NCI-H1048 (cell line): ENCODE results near the gene NTM.

Experiments
- DNase-seq: peaks from one replicate; lab custom pipeline; 2025; lab: John Stamatoyannopoulos, UW

The NTM gene

GRCh38 chr11:131824771-131825170, 454.4 kb downstream of the NTM start:
- no peak for DNase-seq

GRCh38 chr11:131827430-131827829, 457.0 kb downstream of the NTM start:
- no peak for DNase-seq

GRCh38 chr11:131829725-131830124, 459.3 kb downstream of the NTM start:
- no peak for DNase-seq

GRCh38 chr11:131832079-131832478, 461.7 kb downstream of the NTM start:
- no peak for DNase-seq

GRCh38 chr11:131833366-131833765, 463.0 kb downstream of the NTM start:
- DNase-seq, result no peak

GRCh38 chr11:131837562-131837961, 467.1 kb downstream of the NTM start:
- DNase-seq, result no peak

- DNase-seq, result no peak
These were observed 467.6 kb downstream of the NTM start for GRCh38 chr11:131838016-131838415.

GRCh38 chr11:131839326-131839725, 468.9 kb downstream of the NTM start:
- DNase-seq, result no peak

GRCh38 chr11:131840545-131840944, 470.1 kb downstream of the NTM start:
- no peak for DNase-seq

- no peak for DNase-seq
These were observed 470.6 kb downstream of the NTM start for GRCh38 chr11:131841028-131841427.

- DNase-seq, result no peak
These were observed 471.7 kb downstream of the NTM start for GRCh38 chr11:131841925-131842635.

- no peak for DNase-seq
These were observed 474.8 kb downstream of the NTM start for GRCh38 chr11:131845255-131845654.

- DNase-seq, result no peak
These were observed 479.1 kb downstream of the NTM start for GRCh38 chr11:131849485-131849884.

- no peak for DNase-seq
These were observed 480.1 kb downstream of the NTM start for GRCh38 chr11:131850507-131850906.

- DNase-seq, result no peak
These were observed 481.7 kb downstream of the NTM start for GRCh38 chr11:131851964-131852755.

GRCh38 chr11:131852757-131853156, 482.3 kb downstream of the NTM start:
- DNase-seq, result no peak

- DNase-seq, result no peak
These were observed 484.0 kb downstream of the NTM start for GRCh38 chr11:131854391-131854790.

GRCh38 chr11:131855320-131855719, 484.9 kb downstream of the NTM start:
- no peak for DNase-seq

GRCh38 chr11:131857246-131857645, 486.8 kb downstream of the NTM start:
- DNase-seq, result no peak

- no peak for DNase-seq
These were observed 488.1 kb downstream of the NTM start for GRCh38 chr11:131858505-131858904.

GRCh38 chr11:131859538-131860210, 489.3 kb downstream of the NTM start:
- DNase-seq, result no peak

- no peak for DNase-seq
These were observed 493.8 kb downstream of the NTM start for GRCh38 chr11:131864228-131864627.

GRCh38 chr11:131865860-131866259, 495.4 kb downstream of the NTM start:
- no peak for DNase-seq
